CD4-positive, alpha-beta T cell treated with Interleukin-21 for 1 hour (primary cell): ENCODE results near the gene GDPD1.
A peak's percentile ranks its signal among the peaks of the same experiment; 100 is the strongest.
"Not testable (repeated sequence)": the region's sequence is repeated elsewhere in the genome, so short reads cannot be mapped to it uniquely, and the experiment has no call there.

Experiments used
- DNase-seq: peaks from one replicate; pipeline ENCODE4 v3.0.0-alpha.2; 2020

Gene GDPD1

GRCh38 chr17:59254742-59255141, 34.4 kb downstream of the GDPD1 start:
- no peak for DNase-seq

DNA sequence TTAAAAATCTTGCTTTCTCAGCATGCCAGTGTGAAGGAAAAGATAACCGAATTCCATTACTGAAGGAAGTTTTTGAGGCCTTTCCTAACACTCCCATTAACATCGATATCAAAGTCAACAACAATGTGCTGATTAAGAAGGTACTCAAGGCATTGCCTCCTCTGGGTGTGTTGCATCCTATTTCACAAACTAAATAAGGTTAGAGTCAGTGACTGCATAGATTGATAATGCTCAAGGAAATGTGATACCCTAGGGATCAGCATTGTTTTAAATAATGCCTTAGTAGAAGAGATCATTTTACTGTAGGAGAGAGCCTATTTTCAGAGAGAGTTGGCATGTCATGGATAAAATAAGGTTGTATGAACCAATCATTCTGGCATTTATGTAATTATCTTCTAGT, 36.8 kb downstream of the GDPD1 start:
- DNase-seq: no peak

- DNase-seq: no peak
These were observed 40.4 kb downstream of the GDPD1 start for GRCh38 chr17:59260722-59261121.

GRCh38 chr17:59266745-59267144, 46.4 kb downstream of the GDPD1 start:
- DNase-seq: no peak

- DNase-seq: no peak
These were observed 47.5 kb downstream of the GDPD1 start for GRCh38 chr17:59267776-59268175.

DNA sequence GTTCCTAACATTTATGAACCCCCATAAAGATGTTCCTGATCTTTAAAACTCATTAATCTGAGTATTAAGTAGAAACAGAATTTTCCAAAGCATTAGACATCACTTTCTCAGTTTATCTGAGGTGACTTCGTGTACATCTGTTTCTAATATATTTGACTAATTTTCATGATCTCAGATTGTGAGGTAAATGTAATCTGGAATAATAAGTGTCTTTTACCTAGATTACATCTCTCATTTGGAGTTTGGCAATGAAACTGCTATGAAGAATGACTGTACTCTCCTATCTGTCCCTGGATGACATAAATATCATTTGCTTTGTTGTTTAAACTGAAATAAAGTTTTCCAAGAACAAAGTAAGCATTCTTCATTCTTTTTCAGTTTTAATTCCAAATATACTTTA, 55.3 kb downstream of the GDPD1 start:
- no peak for DNase-seq

GRCh38 chr17:59277031-59277430, 56.7 kb downstream of the GDPD1 start:
- peak; percentile 3 for DNase-seq

- DNase-seq: no peak
These were observed 58.1 kb downstream of the GDPD1 start for GRCh38 chr17:59278406-59278805.

GRCh38 chr17:59284317-59284716, 64.0 kb downstream of the GDPD1 start:
- DNase-seq: no peak

DNA sequence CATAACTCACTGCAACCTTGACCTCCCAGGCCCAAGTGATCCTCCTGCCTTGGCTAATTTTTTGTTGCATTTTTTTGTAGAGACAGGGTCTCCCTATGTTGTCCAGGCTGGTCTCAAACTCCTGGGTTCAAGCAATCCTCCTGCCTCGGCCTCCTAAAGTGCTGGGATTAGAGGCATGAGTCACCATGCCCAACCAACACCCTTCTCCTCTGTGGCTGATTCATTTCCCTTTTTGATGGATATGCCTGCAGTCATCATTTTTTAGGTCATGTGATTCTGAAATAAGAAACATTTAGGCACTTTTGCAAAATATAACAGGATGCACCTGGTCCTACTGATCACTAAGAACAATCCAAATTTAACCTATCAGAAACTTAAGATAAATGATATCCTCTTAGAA, 67.1 kb downstream of the GDPD1 start:
- peak; percentile 1 for DNase-seq

DNA sequence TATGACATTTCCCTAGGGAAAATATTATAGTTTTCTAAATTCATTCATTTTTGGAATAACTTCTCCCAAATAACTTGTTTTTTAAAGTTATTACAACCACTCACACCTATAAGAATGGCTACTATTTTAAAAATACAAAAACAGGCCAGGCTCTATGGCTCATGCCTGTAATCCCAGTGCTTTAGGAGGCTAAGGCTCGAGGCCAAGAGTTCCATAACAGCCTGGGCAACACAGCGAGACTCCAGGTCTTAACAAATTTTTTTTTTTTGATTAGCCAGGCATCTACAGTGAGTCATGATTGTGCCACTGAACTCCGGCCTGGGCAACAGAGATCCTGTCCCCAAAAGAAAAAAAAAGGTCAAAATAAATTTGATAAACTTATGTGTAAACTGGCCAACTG, 67.6 kb downstream of the GDPD1 start:
- no peak for DNase-seq

- DNase-seq: no peak
These were observed 69.6 kb downstream of the GDPD1 start for GRCh38 chr17:59289981-59290301.

- DNase-seq: not testable (repeated sequence)
These were observed 70.1 kb downstream of the GDPD1 start for GRCh38 chr17:59290302-59290998.

DNA sequence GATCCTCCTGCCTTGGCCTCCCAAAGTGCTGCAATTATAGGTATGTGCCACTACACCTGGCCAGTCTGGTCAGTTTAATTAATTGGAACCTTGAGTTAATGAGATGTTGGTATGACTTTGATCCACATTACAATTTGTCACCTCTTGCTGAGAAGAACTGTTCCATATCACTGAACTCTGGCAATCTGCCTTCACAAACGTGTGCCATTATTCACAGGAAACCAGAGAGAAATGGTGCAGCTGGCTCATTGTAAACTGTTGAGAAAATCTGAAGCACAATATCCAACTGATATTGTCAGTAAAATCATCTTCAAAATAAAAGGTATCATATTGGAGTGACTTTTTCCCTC, 71.8 kb downstream of the GDPD1 start:
- no peak for DNase-seq

GRCh38 chr17:59296190-59296589, 75.9 kb downstream of the GDPD1 start:
- DNase-seq: no peak

DNA sequence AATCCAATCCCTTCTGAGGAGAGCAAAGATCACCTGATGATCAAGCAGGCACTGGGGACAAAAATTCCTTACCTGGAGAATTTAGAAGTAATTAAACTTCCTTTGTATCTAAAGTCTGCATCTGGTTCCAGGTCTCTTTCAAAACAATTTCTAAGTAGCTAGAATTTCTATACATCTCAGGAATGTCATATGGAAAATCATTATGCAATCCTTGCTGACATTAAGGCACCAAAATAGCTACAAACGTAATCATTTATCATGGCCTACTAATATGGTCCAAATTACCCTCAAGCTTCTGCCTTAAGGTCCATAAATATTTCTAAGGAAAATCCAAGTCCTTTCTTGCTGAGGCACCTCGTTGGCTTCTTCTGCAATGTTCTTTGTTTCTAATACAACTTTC, 78.2 kb downstream of the GDPD1 start:
- DNase-seq: no peak

GRCh38 chr17:59299400-59300092, 79.2 kb downstream of the GDPD1 start:
- DNase-seq: no peak

DNA sequence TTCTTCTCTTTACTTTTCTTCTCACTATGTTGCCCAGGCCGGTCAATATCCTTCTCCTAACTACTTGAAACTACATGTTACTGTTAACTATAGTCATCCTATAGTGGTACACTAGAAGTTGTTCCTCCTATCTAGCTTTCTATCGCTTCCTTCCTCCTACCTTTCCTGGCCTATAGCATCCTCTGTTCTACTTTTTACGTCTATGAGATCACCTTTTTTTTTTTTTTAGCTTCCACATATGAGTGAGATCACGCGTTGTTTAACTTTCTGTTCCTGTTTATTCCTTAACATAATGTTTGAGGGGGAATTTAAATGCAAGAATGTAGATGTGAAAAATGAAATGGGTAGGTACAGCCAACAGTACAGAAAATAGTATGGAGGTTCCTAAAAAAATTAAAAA, 80.6 kb downstream of the GDPD1 start:
- DNase-seq: no peak

DNA sequence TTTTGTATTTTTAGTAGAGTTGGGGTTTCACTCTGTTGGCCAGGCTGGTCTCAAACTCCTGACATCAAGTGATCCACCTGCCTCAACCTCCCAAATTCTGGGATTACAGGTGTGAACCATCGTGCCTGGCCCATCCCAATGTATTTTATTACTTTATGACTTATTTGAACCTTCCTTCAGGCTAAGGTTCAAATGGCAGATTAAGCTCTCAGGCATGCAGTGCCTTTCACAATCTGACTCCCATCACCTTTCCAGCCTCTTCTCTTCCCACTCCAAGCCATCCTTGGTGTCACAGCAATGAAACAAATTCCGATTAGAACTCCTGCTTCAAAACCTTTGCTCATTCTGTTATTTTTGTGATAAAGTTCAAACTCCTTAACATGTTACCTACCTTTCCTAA, 84.5 kb downstream of the GDPD1 start:
- DNase-seq: no peak

GRCh38 chr17:59310263-59310920, 90.1 kb downstream of the GDPD1 start:
- no peak for DNase-seq

GRCh38 chr17:59311051-59311468, 90.7 kb downstream of the GDPD1 start:
- peak; percentile 77 for DNase-seq

GRCh38 chr17:59311521-59311920, 91.2 kb downstream of the GDPD1 start:
- not testable (repeated sequence) for DNase-seq

DNA sequence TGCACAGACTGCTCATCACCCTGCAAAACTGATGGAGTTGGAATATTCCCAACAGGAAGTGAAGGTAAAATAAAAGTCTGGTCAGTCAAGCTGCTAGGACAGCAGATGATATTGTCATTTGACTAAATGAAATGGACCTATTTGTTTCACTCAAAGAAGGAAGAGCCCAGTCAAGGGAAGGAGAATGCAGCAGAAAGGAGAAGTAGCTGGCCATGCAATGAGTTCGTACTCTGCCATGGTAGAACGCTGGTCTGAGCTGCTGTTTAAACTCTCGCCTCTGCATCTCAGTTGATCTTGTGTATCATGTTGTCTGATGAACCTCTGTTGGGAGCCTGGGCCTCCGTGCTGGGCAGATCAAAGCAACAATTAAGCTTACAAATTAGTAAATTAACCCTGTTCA, 95.6 kb downstream of the GDPD1 start:
- DNase-seq: no peak
